GM19193 (cell line): Measurements from ENCODE around the gene UBD.

Experiments
- POLR2A ChIP-seq: IDR thresholded peaks from 4 replicates; pipeline ENCODE4 v1.6.1; 2011; ENCODE audit not compliant: insufficient read depth, insufficient read length; ENCODE audit errors: extremely low read depth

Gene UBD

GRCh38 chr6:29576056-29576455 lies 16.5 kb upstream of the UBD start:
- no peak for TF ChIP-seq POLR2A

- no peak for TF ChIP-seq POLR2A
Measured at GRCh38 chr6:29567991-29568390, 8.5 kb upstream of the UBD start.

- no peak for TF ChIP-seq POLR2A
Measured at GRCh38 chr6:29567541-29567940, 8.0 kb upstream of the UBD start.

DNA sequence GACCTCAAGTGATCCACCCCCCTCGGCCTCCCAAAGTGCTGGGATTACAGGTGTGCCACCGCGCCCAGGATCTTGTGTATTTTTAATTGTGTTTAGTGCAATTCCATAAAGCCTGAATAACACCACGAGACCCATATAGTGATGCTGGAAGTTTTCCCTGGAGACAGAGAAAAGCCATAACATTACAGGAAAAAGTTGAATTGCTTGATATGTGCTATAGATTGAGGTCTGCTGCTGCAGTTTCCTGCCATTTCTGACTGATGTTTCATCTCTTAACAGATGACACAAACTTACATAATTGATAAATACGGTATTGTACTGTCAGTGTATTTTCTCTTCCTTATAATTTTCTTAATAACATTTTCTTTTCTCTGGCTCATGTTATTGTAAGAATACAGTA lies 7.3 kb upstream of the UBD start:
- TF ChIP-seq POLR2A: no peak

DNA sequence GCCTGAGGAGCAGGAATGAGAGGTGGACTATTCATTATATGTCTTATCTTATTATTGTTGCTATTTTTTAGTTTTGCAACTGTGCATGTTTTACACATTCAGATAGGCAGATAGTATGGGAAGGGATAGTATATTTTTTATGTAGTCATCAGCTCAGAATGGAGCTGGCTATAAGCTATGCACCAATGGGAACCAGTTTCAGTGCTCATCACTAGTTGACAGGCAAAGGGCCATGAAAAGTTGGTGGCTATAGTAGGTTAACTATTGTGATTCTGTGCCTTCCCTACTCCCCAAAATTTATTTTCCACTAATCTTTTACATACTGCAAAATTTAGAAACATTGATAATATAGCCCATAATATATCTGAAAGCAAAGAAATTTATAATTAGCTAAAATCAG lies 5.3 kb upstream of the UBD start:
- TF ChIP-seq POLR2A: no peak

DNA sequence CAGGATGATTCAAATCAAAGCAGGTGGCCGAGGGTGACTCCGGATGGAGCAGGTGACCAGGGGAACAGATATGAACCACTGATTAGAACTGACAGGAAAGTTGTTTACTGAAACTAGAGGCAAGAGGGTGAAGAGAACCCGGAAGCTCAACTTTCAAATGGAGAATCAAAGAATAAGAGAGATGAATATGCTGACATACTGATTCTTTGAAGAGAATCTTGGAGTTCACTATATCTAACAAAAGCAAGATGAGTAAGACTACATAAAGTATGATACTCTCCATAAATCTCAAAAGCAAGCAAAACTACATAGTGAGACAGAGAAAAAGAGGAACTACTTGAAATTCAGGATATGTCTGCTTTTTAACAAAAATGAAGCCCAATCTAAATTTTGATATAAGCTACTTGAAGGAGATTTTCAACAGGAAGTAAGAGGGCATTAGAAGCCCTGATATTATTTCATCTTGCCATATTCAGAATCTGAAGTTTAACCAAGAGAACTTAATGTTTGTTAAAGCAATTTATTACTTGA lies 4.0 kb upstream of the UBD start:
- no peak for TF ChIP-seq POLR2A

- no peak for TF ChIP-seq POLR2A
Measured at GRCh38 chr6:29561606-29562181, 2.2 kb upstream of the UBD start.

DNA sequence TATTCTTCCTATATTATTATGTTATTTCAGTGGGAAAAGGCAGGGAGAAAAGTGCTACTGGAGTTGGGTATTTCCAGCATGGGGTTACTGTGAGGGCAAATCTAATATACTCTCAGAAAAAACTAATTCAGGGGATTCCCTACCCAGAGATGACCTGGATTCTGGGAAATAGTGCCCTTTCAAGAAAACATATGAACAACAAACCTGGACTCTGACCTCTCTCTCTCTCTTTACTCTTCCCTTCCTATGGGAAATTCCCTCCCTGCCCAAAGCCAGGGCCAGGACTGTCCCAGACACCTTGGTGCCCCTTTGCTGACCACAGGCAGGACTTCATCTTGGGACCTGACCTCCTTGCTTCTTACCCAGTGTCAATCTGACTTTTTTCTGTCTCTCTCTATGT lies 1.6 kb upstream of the UBD start:
- TF ChIP-seq POLR2A: no peak

DNA sequence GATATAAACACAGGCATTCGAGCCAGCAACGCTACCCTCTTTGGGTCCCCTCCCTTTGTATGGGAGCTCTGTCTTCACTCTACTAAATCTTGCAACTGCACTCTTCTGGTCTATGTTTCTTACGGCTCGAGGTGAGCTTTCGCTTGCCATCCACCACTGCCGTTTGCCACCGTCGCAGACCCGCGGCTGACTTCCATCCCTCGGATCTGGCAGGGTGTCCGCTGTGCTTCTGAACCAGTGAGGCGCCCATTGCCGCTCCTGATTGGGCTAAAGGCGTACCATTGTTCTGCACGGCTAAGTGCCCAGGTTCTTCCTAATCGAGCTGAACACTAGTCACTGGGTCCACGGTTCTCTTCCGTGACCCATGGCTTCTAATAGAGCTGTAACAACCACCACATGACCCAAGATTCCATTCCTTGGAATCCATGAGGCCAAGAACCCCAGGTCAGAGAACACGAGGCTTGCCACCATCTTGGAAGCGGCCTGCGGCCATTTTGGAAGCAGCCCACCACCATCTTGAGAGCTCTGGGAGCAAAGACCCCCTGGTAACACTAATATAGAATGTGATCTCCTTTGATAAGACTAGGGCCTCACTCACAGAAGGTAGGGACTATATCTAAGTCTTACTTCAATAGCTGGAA lies 973 bp downstream of the UBD start:
- TF ChIP-seq POLR2A: no peak

DNA sequence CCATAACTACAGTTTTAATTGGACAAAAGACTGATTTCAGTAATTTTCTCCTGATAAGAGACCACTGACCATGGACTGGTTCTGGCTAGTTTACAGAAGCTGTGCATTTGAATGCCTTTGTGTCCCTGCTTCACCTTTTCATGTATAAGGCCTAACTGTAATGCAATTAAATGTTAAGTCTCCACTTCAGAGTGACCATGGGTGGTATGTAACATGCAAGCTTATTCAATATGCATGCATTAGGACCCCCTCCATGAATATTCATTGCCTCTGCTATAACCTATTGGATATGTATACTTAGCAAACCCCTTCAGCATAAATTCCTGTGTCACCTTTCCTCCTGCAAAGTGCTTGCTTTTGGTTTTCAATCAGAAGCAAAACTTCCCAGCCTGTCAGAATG lies 2.2 kb downstream of the UBD start:
- TF ChIP-seq POLR2A: no peak

DNA sequence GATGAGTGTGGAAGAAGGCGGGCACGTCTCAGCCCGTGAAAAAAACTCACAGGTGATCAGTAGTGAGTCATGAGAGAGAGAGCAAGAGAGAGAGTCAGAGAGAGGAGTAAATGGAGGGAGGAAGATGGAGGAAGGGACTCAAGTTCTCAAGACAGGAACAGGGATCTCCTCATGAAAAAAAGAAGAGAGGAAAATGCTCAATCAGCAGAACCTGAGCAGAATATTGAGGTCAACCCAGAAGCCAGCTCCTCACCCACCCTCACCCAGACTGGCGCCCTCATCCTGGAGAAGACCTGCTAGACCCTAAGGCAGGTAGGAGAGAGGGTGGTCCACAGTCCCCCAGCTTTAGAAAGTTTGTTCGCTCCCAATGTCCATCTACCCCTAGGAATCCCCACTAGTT lies 4.8 kb downstream of the UBD start:
- no peak for TF ChIP-seq POLR2A

DNA sequence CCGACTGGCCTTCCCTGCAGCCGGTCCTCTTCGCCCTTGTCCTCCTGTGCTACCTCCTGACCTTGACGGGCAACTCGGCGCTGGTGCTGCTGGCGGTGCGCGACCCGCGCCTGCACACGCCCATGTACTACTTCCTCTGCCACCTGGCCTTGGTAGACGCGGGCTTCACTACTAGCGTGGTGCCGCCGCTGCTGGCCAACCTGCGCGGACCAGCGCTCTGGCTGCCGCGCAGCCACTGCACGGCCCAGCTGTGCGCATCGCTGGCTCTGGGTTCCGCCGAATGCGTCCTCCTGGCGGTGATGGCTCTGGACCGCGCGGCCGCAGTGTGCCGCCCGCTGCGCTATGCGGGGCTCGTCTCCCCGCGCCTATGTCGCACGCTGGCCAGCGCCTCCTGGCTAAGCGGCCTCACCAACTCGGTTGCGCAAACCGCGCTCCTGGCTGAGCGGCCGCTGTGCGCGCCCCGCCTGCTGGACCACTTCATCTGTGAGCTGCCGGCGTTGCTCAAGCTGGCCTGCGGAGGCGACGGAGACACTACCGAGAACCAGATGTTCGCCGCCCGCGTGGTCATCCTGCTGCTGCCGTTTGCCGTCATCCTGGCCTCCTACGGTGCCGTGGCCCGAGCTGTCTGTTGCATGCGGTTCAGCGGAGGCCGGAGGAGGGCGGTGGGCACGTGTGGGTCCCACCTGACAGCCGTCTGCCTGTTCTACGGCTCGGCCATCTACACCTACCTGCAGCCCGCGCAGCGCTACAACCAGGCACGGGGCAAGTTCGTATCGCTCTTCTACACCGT lies 6.1 kb downstream of the UBD start:
- TF ChIP-seq POLR2A: no peak

DNA sequence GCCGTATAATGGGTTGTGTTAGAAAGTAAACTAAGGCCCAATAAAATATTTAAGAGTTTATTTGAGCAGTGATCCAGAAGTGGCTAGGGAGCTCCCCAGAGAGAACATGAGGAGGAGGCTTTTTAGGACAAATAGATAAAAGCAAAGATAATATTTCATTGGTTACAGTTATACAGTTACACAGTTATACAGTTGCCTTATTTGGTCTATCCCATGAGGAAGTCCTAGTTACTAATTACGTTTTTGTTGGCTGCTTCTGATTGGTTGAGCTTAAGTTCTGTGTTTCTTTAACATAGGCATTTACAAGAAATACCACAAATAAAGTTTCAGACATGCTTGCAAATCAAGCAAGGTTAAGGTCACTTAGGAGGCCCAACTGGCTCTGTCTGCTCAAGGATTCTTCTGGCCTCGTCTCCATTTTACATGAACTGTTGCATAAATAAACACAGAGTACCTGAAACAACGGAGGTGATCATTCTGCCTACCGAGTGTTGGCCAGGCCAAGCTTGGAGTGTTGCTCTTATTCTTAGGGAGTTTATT lies 7.0 kb downstream of the UBD start:
- no peak for TF ChIP-seq POLR2A

DNA sequence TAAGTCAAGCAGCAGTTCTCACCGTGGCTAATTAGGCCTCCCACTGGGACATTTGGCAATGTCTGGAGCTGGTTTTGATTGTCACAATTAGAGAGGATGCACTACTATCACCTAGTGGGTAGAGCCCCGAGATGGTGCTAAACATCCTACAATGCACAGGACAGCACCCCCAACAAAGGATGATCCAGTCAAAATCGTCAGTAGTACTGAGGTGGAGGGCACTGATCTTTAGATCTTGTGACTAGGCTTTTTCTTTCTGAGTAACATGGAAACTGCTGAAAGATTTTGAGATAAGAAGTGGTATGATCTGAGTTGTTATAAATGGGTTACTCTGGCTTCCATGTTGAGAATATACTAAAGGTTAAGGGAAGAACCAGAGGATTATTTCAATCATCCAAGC lies 12.0 kb downstream of the UBD start:
- TF ChIP-seq POLR2A: no peak

GRCh38 chr6:29537714-29538403 lies 21.7 kb downstream of the UBD start:
- TF ChIP-seq POLR2A: no peak
